Keratinocyte (primary cell): ENCODE measurements around the gene CORO1A. TPM values are rescaled to one million over a fixed set of nuclear protein-coding genes. Genes with fewer than 3 reads are reported as not detected.

Experiments used
- DNase-seq: peaks from one replicate; pipeline ENCODE4 v3.0.0-alpha.2; 2011; ENCODE audit warnings: low read depth, missing footprints, low spot score
- FAIRE-seq: peaks from 2 replicates; lab custom pipeline; 2011; peaks lifted over from hg19 to GRCh38; lab: Jason Lieb, UNC
- H2AFZ ChIP-seq: 2 replicates; pipeline ENCODE4 v1.6.0; 2012; ENCODE audit warnings: low read length, control low read depth, inconsistent platforms; ENCODE audit not compliant: control insufficient read depth
- H3K27ac ChIP-seq: 2 replicates; pipeline ENCODE4 v1.5.1; 2011; ENCODE audit warnings: low read length; ENCODE audit not compliant: control insufficient read depth, insufficient read depth
- H3K27me3 ChIP-seq: 3 replicates; pipeline ENCODE4 v1.6.0; 2011; ENCODE audit warnings: low read length; ENCODE audit not compliant: control insufficient read depth, insufficient read depth; ENCODE audit errors: extremely low read depth
- H3K36me3 ChIP-seq, 2 experiments: 2 replicates in 1 of 2; 3 replicates in 1 of 2; pipeline ENCODE4 v1.5.1; 2011; ENCODE audit warnings: low read length in 2 of 2, mild to moderate bottlenecking in 1 of 2; ENCODE audit not compliant: control insufficient read depth in 2 of 2, insufficient read depth in 2 of 2; ENCODE audit errors: extremely low read depth in 1 of 2
- H3K4me1 ChIP-seq: 3 replicates; pipeline ENCODE4 v1.5.1; 2011; ENCODE audit warnings: low read length; ENCODE audit not compliant: control insufficient read depth, insufficient read depth; ENCODE audit errors: extremely low read depth
- H3K4me2 ChIP-seq: 3 replicates; pipeline ENCODE4 v1.6.0; 2011; ENCODE audit warnings: low read depth, low read length; ENCODE audit not compliant: control insufficient read depth, insufficient read depth; ENCODE audit errors: extremely low read depth
- H3K4me3 ChIP-seq, 3 experiments: fragments of 200-600 bp in 1 of 3; sonication (generic) in 1 of 3; 2 replicates in 2 of 3; 3 replicates in 1 of 3; pipeline ENCODE4 v1.5.1; 2011 to 2016; ENCODE audit warnings: low read length in 3 of 3, mild to moderate bottlenecking in 3 of 3, control low read depth in 2 of 3, inconsistent platforms in 1 of 3, low read depth in 1 of 3, mixed read lengths in 1 of 3, mixed run types in 1 of 3, moderate library complexity in 1 of 3; ENCODE audit not compliant: control insufficient read depth in 2 of 3, insufficient read depth in 2 of 3; ENCODE audit errors: extremely low read depth in 1 of 3
- H3K79me2 ChIP-seq: 2 replicates; pipeline ENCODE4 v1.6.0; 2012; ENCODE audit warnings: low read length; ENCODE audit not compliant: control insufficient read depth, insufficient read depth
- H3K9ac ChIP-seq: 3 replicates; pipeline ENCODE4 v1.6.0; 2011; ENCODE audit warnings: low read length; ENCODE audit not compliant: control insufficient read depth, insufficient read depth; ENCODE audit errors: extremely low read depth
- H3K9me1 ChIP-seq: 3 replicates; pipeline ENCODE4 v1.6.0; 2011; ENCODE audit warnings: low read length; ENCODE audit not compliant: control insufficient read depth, insufficient read depth; ENCODE audit errors: extremely low read depth
- H3K9me3 ChIP-seq: 2 replicates; pipeline ENCODE4 v1.5.1; 2012; ENCODE audit warnings: low read depth, low read length; ENCODE audit not compliant: control insufficient read depth
- H4K20me1 ChIP-seq: 3 replicates; pipeline ENCODE4 v1.6.0; 2011; ENCODE audit warnings: low read length; ENCODE audit not compliant: control insufficient read depth, insufficient read depth; ENCODE audit errors: extremely low read depth
- EZH2 ChIP-seq: IDR thresholded peaks from one replicate; pipeline ENCODE4 v1.6.1; 2012; ENCODE audit warnings: inconsistent platforms, mild to moderate bottlenecking, low read length, moderate library complexity
- dilution Hi-C: fragments of 300-500 bp; cut with MboI; formaldehyde crosslinking; loops from one replicate; pipeline ENCODE4 v1.7.0; 2020; ENCODE audit warnings: low sequenced_read_pairs; ENCODE audit not compliant: extremely low pct_ligation_motif_present
- polyA plus RNA-seq, 5 experiments: library from polyadenylated mRNA; depleted of rRNA in 3 of 5; stranded (reverse) in 3 of 5; stranded (forward) in 1 of 5; unstranded in 1 of 5; fragments of >200 nt; gene quantifications; 1 replicate in 1 of 5; 2 replicates in 3 of 5; 3 replicates in 1 of 5; pipeline versions ENCODE4 v1.2.1 to v1.2.3, GENCODE V29; 2011 to 2012; ENCODE audit warnings: missing spikeins in 2 of 5, low read depth in 1 of 5, low replicate concordance in 1 of 5
- TF ChIP-seq, protein P1 (sequence below), 3 experiments: IDR thresholded peaks in 1 of 3; conservative IDR thresholded peaks in 1 of 3; optimal IDR thresholded peaks in 1 of 3; 2 replicates in 2 of 3; 3 replicates in 1 of 3; pipeline versions ENCODE3 to v1.5.1; 2011; ENCODE audit warnings: low read length in 3 of 3, mild to moderate bottlenecking in 3 of 3, moderate library complexity in 2 of 3, control low read depth in 1 of 3, inconsistent platforms in 1 of 3; ENCODE audit not compliant: insufficient read depth in 2 of 3; ENCODE audit errors: extremely low read depth in 1 of 3

Gene CORO1A
- polyA plus RNA-seq, 1 donor (not counting 4 experiments of a cell fraction or from before 2014, with no cell fraction given): 2.8 TPM

DNA sequence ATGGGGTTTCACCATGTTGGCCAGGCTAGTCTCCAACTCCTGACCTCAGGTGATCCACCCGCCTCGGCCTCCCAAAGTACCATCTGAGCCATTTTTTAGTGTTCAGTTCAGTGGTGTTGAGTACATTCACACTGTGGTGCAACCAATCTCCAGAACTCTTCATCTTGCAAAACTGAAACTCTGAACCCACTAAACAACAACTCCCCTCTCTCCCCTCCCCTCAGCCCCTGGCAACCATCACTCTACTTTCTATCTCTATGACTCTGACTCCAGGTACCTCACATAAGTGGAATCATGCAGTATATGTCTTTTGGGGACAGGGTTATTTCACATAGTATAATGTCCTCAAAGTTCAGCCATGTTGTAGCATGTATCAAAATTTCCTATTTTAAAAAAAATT, 41.7 kb upstream of the CORO1A start:
- no peak for FAIRE-seq
- TF ChIP-seq EZH2: no peak
- TF ChIP-seq, protein P1, sequence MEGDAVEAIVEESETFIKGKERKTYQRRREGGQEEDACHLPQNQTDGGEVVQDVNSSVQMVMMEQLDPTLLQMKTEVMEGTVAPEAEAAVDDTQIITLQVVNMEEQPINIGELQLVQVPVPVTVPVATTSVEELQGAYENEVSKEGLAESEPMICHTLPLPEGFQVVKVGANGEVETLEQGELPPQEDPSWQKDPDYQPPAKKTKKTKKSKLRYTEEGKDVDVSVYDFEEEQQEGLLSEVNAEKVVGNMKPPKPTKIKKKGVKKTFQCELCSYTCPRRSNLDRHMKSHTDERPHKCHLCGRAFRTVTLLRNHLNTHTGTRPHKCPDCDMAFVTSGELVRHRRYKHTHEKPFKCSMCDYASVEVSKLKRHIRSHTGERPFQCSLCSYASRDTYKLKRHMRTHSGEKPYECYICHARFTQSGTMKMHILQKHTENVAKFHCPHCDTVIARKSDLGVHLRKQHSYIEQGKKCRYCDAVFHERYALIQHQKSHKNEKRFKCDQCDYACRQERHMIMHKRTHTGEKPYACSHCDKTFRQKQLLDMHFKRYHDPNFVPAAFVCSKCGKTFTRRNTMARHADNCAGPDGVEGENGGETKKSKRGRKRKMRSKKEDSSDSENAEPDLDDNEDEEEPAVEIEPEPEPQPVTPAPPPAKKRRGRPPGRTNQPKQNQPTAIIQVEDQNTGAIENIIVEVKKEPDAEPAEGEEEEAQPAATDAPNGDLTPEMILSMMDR (optimal IDR thresholded peaks at IDR 0.05 in 1 of 3, IDR thresholded peaks at IDR 0.05 in 1 of 3, conservative IDR thresholded peaks at IDR 0.05 in 1 of 3; ENCODE audit: extremely low read depth in 1 of 3, insufficient read depth in 2 of 3, low read length in 3 of 3): no peak

DNA sequence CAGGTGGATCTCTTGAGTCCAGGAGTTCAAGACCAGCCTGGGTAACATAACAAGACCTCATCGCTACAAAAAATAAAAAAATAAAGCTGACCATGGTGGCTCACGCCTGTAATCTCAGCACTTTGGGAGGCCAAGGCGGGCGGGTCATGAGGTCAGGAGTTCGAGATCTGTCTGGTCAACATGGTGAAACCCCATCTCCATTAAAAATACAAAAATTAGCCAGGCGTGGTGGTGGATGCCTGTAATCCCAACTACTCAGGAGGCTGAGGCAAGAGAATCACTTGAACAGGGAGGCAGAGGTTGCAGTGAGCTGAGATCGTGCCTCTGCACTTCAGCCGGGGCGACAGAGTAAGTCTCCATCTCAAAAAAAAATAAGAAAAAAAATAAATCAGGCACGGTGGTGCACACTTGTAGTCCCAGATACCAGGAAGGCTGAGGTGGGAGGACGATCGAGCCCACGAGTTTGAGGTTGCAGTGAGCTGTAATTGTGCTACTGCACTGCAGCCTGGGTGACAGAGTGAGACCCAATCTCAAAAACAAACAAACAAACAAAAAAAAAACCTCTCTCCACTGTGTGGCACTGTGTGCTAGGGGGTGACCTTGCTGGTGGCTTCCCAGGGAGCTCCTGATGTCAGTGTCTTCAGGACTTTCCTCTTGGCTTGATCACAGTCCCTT, 40.6 kb upstream of the CORO1A start:
- dilution Hi-C loops: no loop called here
- TF ChIP-seq, protein P1 (optimal IDR thresholded peaks at IDR 0.05 in 1 of 3, IDR thresholded peaks at IDR 0.05 in 1 of 3, conservative IDR thresholded peaks at IDR 0.05 in 1 of 3; ENCODE audit: extremely low read depth in 1 of 3, insufficient read depth in 2 of 3, low read length in 3 of 3): peak in 1 of 3 experiments; percentile 14
- TF ChIP-seq EZH2: no peak
- H3K9me1 ChIP-seq: no peaks in the 10 kb centered on the region
- no peak overlapping the region for H3K9ac ChIP-seq
- no peak for DNase-seq
- H3K79me2 ChIP-seq: no peaks in the 10 kb centered on the region
- peaks cover 3% of the 10 kb centered on the region for H3K27me3 ChIP-seq
- H3K4me1 ChIP-seq: no peaks in the 10 kb centered on the region
- H3K4me2 ChIP-seq: no peak overlapping the region
- no peaks in the 10 kb centered on the region for H4K20me1 ChIP-seq
- no peak overlapping the region for H3K4me3 ChIP-seq
- H2AFZ ChIP-seq: no peak overlapping the region
- FAIRE-seq: no peak
- no peak overlapping the region for H3K27ac ChIP-seq
- H3K9me3 ChIP-seq: no peaks in the 10 kb centered on the region
- H3K36me3 ChIP-seq: no peaks in the 10 kb centered on the region

More for the DNA sequence above, 41.7 kb upstream of the CORO1A start:
- H3K9ac ChIP-seq: no peak overlapping the region
- H3K4me1 ChIP-seq: no peaks in the 10 kb centered on the region
- no peaks in the 10 kb centered on the region for H4K20me1 ChIP-seq
- H3K36me3 ChIP-seq: no peaks in the 10 kb centered on the region
- H3K9me1 ChIP-seq: no peaks in the 10 kb centered on the region
- no peaks in the 10 kb centered on the region for H3K9me3 ChIP-seq
- no peak overlapping the region for H3K4me2 ChIP-seq
- H3K27ac ChIP-seq: no peak overlapping the region
- no peak overlapping the region for H2AFZ ChIP-seq
- peaks cover 3% of the 10 kb centered on the region for H3K27me3 ChIP-seq
- H3K79me2 ChIP-seq: no peaks in the 10 kb centered on the region
- H3K4me3 ChIP-seq: no peak overlapping the region
- dilution Hi-C loops: no loop called here
- no peak for DNase-seq
